B cell (primary cell): ENCODE data around the gene PTPN6. TPM values are rescaled to one million over a fixed set of nuclear protein-coding genes. Genes with fewer than 3 reads are reported as not detected.

ENCODE experiments used
- ATAC-seq: fragments of 200-7000 bp; cut with Tn5 transposase; one replicate; pipeline ENCODE4 v1.10.0; 2021; ENCODE audit warnings: low read depth, mild to moderate bottlenecking, moderate number of reproducible peaks, moderate library complexity
- CTCF ChIA-PET: fragments of 350-600 bp; sonication (Branson Sonifier 250); formaldehyde crosslinking; loops from one replicate; lab custom pipeline; 2021; ENCODE audit warnings: antibody characterized with exemption, inconsistent platforms; lab: Charles Lee
- POLR2A ChIA-PET: fragments of 350-600 bp; sonication (Branson Sonifier 250); formaldehyde crosslinking; loops from one replicate; lab custom pipeline; 2021; ENCODE audit warnings: antibody characterized with exemption; lab: Charles Lee
- DNase-seq: peaks from one replicate; pipeline ENCODE4 v3.0.0; 2013
- H2AFZ ChIP-seq: 2 replicates; pipeline ENCODE4 v1.6.1; 2012; ENCODE audit warnings: mild to moderate bottlenecking, low read depth, low read length; ENCODE audit not compliant: insufficient read depth, poor library complexity, severe bottlenecking
- H3K27ac ChIP-seq, 2 donors: 1 replicate in 1 of 2; 2 replicates in 1 of 2; pipeline ENCODE4 v1.5.1; 2012 to 2013; ENCODE audit warnings: low read length in 2 of 2, mild to moderate bottlenecking in 2 of 2, moderate library complexity in 1 of 2
- H3K27me3 ChIP-seq, 4 experiments: fragments of 200-600 bp in 1 of 4; sonication (generic) in 1 of 4; replicated peaks in 1 of 4; 1 replicate in 2 of 4; 2 replicates in 2 of 4; pipeline versions ENCODE4 v1.6.1 to v1.7.0; 2013 to 2016; ENCODE audit warnings: low read length in 3 of 4, mild to moderate bottlenecking in 2 of 4, mixed read lengths in 1 of 4, moderate library complexity in 1 of 4; ENCODE audit not compliant: insufficient read depth in 4 of 4, control insufficient read depth in 3 of 4; ENCODE audit errors: control extremely low read depth in 1 of 4
- H3K36me3 ChIP-seq, 2 experiments: replicated peaks in 1 of 2; 1 replicate in 1 of 2; 2 replicates in 1 of 2; pipeline versions ENCODE4 v1.6.1 to v1.7.1; 2013; ENCODE audit warnings: low read length in 1 of 2; ENCODE audit not compliant: insufficient read depth in 2 of 2, control insufficient read depth in 1 of 2; ENCODE audit errors: control extremely low read depth in 1 of 2, extremely low read depth in 1 of 2
- H3K4me1 ChIP-seq, 2 donors: fragments of 200-600 bp in 1 of 2; sonication (generic) in 1 of 2; 1 replicate in 1 of 2; 2 replicates in 1 of 2; pipeline versions ENCODE4 v1.5.1 to v1.6.1; 2013 to 2017; ENCODE audit warnings: low read length in 2 of 2; ENCODE audit not compliant: control insufficient read depth in 2 of 2, insufficient read depth in 2 of 2
- H3K4me2 ChIP-seq: replicated peaks from 2 replicates; pipeline ENCODE3; 2012; ENCODE audit warnings: mild to moderate bottlenecking, low read depth, low read length; ENCODE audit not compliant: poor library complexity, severe bottlenecking
- H3K4me3 ChIP-seq, 5 experiments: fragments of 200-600 bp in 1 of 5; sonication (generic) in 1 of 5; 1 replicate in 3 of 5; 2 replicates in 2 of 5; pipeline versions ENCODE4 v1.5.1 to v1.7.0; 2011 to 2016; ENCODE audit warnings: low read length in 4 of 5, mild to moderate bottlenecking in 4 of 5, low read depth in 2 of 5, control low read depth in 1 of 5, moderate library complexity in 1 of 5; ENCODE audit not compliant: insufficient read depth in 1 of 5; ENCODE audit errors: control extremely low read depth in 1 of 5, extremely low read depth in 1 of 5
- H3K79me2 ChIP-seq: fragments of 200-600 bp; sonication (generic); one replicate; pipeline ENCODE4 v1.6.0; 2016; ENCODE audit warnings: low read length; ENCODE audit not compliant: control insufficient read depth, insufficient read depth
- H3K9ac ChIP-seq: fragments of 200-600 bp; sonication (generic); 2 replicates; pipeline ENCODE4 v1.6.1; 2017; ENCODE audit warnings: mild to moderate bottlenecking, low read length, moderate library complexity
- H3K9me3 ChIP-seq, 3 donors: one replicate each; pipeline versions ENCODE4 v1.6.1 to v1.7.1; 2013; ENCODE audit warnings: low read length in 2 of 3; ENCODE audit not compliant: control insufficient read depth in 2 of 3, insufficient read depth in 1 of 3; ENCODE audit errors: control extremely low read depth in 1 of 3
- H4K20me1 ChIP-seq: 2 replicates; pipeline ENCODE4 v1.6.0; 2012; ENCODE audit warnings: mild to moderate bottlenecking, low read length; ENCODE audit not compliant: insufficient read depth, control insufficient read depth, poor library complexity, severe bottlenecking
- H3K27ac Mint-ChIP-seq: one replicate; pipeline ENCODE4 v1.8.0; 2021; ENCODE audit warnings: mixed read lengths
- H3K27me3 Mint-ChIP-seq: one replicate; pipeline ENCODE4 v1.8.0; 2021; ENCODE audit warnings: mixed read lengths
- H3K4me1 Mint-ChIP-seq: one replicate; pipeline ENCODE4 v1.8.0; 2021; ENCODE audit warnings: mixed read lengths
- H3K4me3 Mint-ChIP-seq: one replicate; pipeline ENCODE4 v1.8.0; 2021; ENCODE audit warnings: mixed read lengths
- H3K9me3 Mint-ChIP-seq: one replicate; pipeline ENCODE4 v1.8.0; 2022; ENCODE audit warnings: mixed read lengths; ENCODE audit not compliant: insufficient read depth
- CTCF ChIP-seq: fragments of 200-600 bp; IDR thresholded peaks from one replicate; pipeline ENCODE4 v1.8.0; 2022; ENCODE audit warnings: antibody characterized with exemption, mild to moderate bottlenecking
- EZH2 ChIP-seq: IDR thresholded peaks from 2 replicates; pipeline ENCODE4 v1.6.1; 2012; ENCODE audit warnings: borderline replicate concordance, low read depth, mild to moderate bottlenecking, moderate library complexity, low read length; ENCODE audit not compliant: insufficient read depth, poor library complexity, severe bottlenecking
- whole genome bisulfite sequencing: methylation state at CpG from one replicate; pipeline ENCODE4 v1.1.5; 2013; ENCODE audit warnings: missing lambda C conversion rate; ENCODE audit not compliant: insufficient coverage; 5-methylcytosine and 5-hydroxymethylcytosine counted together
- intact Hi-C: fragments of 100-400 bp; cut with micrococcal nuclease; formaldehyde crosslinking; loops from one replicate; pipeline ENCODE4 v1.10.0; 2022
- polyA plus RNA-seq: library from polyadenylated mRNA; depleted of rRNA; stranded (reverse); fragments of >200 nt; gene quantifications from 2 replicates; pipeline ENCODE4 v1.2.3, GENCODE V29; 2012
- total RNA-seq, 2 donors: library from RNA; stranded (reverse); fragments of 120-200 nt in 1 of 2; gene quantifications; 1 replicate in 1 of 2; 2 replicates in 1 of 2; pipeline versions ENCODE4 v1.2.3 to v1.2.4, GENCODE V29; 2013 to 2022

The PTPN6 gene
- total and polyA plus RNA-seq, 2 donors (not counting 1 experiment from before 2014, with no cell fraction given), result 312 to 874 TPM

- peaks cover 61% of the 10 kb centered on the region for H3K4me1 Mint-ChIP-seq
- Histone ChIP-seq H3K4me1 (peaks cover 48 to 67% of the 10 kb centered on the region in 2 donors), H4K20me1 (no peaks in the 10 kb centered on the region), H3K36me3 (peaks cover 0 to 10% of the 10 kb centered on the region in 2 experiments), H3K79me2 (peaks cover 9% of the 10 kb centered on the region), H3K9ac (peak within 1 kb of the TSS; percentile 89), H3K4me2 (peak within 1 kb of the TSS; percentile 99), H3K27ac (peak within 1 kb of the TSS; percentile 93 to 99), H3K4me3 (peak within 1 kb of the TSS; percentile 25 to 92 (median 80)), H3K9me3 (no peaks in the 10 kb centered on the region), H3K27me3 (no peaks in the 10 kb centered on the region), H2AFZ (peak within 1 kb of the TSS; percentile 72)
- H3K27ac Mint-ChIP-seq, result peak within 1 kb of the TSS; percentile 97
- no peaks in the 10 kb centered on the region for H3K9me3 Mint-ChIP-seq
- ChIA-PET POLR2A (interaction anchor here (0.9 to 18.5 kb wide), 17 partner anchors 14 to 451 kb away, joined by 3 to 662 read pairs (median 5); partner anchors contain the start of genes C1RL, CDCA3, COPS7A and ENO2), CTCF (interaction anchor here (0.8 to 16.6 kb wide), 23 partner anchors 8 to 309 kb away, joined by 3 to 944 read pairs (median 6); partner anchors contain the start of genes C1RL, EMG1, LPCAT3 and MLF2)
- DNase-seq, result peak; percentile 94
- no peaks in the 10 kb centered on the region for H3K27me3 Mint-ChIP-seq
- ATAC-seq, result peak; percentile 55
- H3K4me3 Mint-ChIP-seq, result peak within 1 kb of the TSS; percentile 97
- WGBS, result 0% methylated on average over 26 of the region's 31 CpGs
- intact Hi-C loops, result loop anchor here (1.0 to 10.0 kb wide), 7 partner anchors 17 to 309 kb away; partner anchors contain the start of genes C1RL, EMG1, LPAR5 and LPCAT3
- TF ChIP-seq CTCF (no peak), EZH2 (no peak)
These were observed 7.3 kb upstream of the PTPN6 start, which contains the start of the genes C12orf57 and RNU7-1 for GRCh38 chr12:6943722-6944380. TSS of gene C12orf57 (plus strand) at chr12:6944022. CDS start at chr12:6944122, 100 bp downstream. TSS of gene RNU7-1 (plus strand) at chr12:6943816.
